ENCODE data around the gene ZDHHC14.
"Not testable (repeated sequence)": the region's sequence is repeated elsewhere in the genome, so short reads cannot be mapped to it uniquely, and the experiment has no call there.

Gene ZDHHC14

GRCh38 chr6:157443066-157443800 is 62.2 kb downstream of the ZDHHC14 start:
- no peak for DNase-seq (ENCODE audit: low read depth)

- DNase-seq (ENCODE audit: low read depth) = no peak
Observed at GRCh38 chr6:157445277-157446009, 64.5 kb downstream of the ZDHHC14 start.

DNA sequence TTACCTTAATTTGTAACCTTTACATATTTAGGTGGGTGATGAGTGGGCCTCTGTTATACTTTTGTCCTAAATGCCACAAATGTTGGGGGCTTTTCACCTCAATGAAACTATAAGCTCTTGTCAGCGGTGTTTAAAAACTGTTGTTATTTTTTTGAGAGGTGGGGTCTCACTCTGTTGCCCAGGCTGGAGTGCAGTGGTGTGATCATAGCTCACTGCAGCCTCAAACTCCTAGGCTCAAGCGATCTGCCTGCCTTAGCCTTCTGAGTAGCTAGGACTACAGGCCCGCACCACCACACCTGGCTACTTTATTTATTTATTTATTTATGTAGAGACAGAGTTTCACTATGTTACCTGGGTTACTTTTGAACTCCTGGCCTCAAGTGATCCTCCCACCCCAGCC is 66.7 kb downstream of the ZDHHC14 start:
- DNase-seq (ENCODE audit: low read depth) = no peak

DNA sequence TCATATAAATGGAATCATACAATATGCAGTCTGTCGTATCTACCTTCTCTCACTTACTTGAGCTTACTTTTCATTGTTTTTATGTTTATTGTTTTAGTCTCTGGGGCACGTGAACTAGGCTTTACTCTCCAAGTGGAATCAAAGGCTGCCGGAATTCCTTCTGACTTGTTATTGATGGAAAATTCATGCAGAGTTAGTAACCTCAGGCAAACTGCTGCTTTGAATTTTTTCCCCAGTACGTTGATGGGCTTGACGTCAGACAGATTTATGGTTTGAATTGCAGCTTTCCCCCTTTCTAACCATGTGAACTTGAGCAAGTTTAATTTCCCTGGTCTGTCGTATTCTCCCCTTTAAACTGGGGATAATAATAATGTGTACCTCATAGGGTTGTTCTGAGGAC is 68.6 kb downstream of the ZDHHC14 start:
- DNase-seq (ENCODE audit: low read depth) = no peak

DNA sequence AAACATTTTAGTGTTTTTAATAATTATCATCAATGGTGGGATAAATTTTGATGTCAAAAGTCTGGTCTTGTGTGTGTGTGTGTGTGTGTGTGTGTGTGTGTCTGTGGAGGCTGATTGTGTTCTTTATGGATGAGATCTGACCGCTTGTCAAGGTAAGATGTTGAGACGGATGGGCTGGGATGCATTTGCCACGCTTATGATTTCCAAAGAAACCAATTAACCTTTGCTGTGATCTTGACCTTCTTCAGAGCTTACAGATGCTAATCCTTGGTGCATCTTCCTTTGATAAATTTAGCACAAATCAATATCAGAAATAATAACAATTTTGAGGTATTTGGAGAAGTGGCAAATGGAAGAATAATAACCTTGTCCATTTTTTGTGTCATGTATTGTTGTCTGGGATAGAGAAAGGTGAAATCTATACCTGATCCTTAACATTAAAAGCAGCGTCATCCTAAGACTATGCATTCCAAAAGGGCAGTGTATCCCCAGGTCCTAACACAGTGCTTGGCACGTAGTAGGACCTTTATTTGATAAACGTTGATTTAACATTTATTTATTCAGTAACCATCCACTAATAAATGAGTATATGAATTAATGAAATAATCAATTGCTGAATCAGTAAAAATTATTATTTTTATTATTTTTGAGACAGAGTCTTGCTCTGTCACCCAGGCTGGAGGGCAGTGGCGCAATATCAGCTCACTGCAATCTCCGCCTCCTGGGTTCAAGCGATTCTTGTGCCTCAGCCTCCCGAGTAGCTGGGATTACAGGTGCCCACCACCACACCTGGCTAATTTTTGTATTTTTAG is 70.1 kb downstream of the ZDHHC14 start:
- no peak for DNase-seq (ENCODE audit: low read depth)

DNA sequence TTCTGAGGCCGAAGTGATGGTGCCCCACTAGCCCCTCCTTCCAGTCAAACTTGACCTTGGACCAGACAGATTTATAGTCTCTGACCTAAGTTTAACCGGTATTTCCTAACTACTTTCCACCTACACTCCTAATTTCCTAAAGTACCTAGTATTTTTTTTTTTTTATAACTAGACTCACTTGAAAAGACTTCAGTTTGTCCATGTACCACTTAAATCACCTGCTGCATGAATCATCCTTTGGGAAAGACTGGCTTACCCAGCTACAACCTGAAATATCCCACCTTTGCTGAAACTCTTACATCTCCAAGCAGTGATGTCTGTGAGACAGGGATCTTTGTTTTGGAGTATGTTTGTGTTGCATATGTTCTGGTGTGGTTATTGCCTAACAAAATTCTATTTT is 71.1 kb downstream of the ZDHHC14 start:
- no peak for DNase-seq (ENCODE audit: low read depth)

DNA sequence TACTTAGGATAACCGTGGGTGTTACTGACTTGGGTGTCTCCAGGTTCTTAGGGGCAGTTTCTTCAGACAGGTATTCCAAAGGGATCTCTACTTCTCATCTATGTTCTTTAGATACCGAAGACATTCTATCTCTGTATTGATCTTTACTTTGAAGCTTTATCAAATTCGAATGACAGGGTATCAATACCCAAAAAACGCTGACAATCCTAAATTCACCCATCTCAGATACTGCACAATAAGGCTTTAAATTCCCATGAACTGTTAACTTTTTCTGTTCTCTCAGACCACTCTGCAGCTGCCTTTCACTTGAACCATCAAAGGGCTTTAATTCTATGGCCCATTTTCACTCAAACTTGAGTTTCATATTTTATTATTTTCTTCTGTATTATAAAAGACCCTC is 72.1 kb downstream of the ZDHHC14 start:
- no peak for DNase-seq (ENCODE audit: low read depth)

DNA sequence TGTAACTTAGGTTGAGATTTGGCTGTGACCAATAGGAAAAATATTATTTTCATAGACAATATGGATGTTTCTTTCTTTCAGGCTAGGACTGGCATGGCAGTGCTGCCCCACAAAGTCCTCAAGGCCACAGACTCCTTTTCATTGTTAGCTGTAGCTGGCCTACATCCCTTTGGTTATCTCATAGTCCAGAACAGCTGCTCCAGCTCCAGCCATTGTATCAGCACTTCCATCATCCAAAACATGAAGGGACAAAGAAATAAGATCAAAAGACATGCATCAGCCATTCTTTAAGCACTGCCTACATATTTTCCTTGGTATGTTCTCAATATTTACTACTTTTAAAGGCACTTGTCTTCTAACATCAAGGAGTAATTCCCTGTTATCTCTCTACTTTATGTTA is 73.0 kb downstream of the ZDHHC14 start:
- no peak for DNase-seq (ENCODE audit: low read depth)

DNA sequence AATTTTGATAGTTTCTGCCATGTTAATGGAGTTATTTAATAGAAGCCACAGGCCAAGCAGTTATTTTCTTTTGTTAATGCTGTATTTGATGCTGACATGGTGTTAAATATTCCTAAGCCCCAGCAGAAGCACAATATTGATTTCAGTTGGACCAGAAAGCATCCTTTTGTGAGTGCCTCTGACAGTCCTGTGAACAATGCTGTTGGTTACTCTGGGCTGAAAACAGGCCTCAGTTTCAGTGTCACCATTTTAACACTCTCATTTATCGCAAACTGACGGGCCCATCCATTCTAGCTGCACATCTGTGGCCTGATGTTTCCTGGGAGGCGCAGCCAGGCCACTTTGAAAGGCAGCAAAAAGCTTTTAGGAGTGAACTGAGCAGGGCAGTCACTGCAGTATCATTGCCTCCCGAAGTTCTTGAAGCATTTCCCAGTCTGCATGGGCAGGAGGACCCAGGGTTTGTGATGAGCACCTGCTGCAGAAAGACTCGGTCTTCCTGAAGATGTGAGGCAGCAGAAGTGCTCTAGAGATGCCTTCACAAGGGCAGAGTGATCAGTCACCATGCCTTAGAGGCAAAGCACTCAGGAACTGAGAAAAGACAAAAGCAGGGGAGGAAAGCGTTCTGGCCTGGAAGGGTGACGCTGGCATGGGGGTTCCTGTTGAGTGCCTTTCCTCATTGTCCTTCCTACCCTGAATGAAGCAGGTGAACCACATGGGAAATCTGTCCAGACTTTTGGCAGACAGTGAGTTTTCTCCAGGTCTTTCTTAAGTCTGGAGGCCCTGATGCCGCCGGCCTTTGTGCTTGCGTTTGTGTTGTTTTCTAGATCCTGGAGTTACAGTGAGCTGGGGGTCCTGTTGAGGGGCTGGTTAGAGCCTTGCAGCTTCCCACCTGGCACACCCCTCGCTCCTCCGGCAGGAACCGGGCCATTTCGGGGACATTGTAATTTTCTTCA is 74.0 kb downstream of the ZDHHC14 start:
- no peak for DNase-seq (ENCODE audit: low read depth)

DNA sequence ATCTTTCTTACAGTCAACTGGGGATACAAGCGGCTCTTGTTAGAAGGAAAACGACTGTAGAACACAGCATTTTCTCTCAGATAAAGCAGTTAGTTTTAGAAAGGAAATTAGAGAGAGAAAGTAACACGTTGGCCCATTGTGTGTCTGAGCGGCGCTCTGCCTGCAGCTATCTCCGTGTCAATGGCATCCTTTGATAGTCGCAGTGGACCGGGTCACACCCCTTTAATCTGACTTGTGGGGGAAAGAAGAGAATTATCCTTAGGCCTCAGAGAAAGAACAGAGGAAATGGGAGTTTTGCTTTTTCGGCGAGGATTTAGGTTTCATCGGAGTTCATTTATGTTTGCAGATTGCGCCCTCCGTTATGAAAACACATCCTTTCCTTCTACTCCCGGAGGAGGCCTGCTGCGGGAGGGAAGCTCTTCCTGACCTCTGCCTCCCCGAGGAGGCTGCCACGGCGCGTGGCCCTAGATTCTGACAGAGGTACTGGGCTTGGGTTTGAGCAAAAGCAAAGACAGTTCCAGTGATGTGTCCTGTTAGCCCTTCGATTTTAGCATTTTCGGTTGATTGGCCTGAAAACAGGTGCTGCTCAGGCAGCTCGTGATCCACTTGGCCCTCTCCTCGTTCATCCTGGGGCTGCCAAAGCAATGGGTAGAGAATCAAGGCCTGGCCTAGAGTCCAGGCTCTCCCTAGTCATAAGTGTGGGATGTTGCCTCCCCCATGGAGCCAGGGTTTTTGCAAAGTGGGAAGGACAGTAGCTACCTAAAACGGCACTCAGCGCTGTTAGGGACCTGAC is 74.9 kb downstream of the ZDHHC14 start:
- no peak for DNase-seq (ENCODE audit: low read depth)

GRCh38 chr6:157456524-157456829 is 75.5 kb downstream of the ZDHHC14 start:
- DNase-seq (ENCODE audit: low read depth) = no peak

DNA sequence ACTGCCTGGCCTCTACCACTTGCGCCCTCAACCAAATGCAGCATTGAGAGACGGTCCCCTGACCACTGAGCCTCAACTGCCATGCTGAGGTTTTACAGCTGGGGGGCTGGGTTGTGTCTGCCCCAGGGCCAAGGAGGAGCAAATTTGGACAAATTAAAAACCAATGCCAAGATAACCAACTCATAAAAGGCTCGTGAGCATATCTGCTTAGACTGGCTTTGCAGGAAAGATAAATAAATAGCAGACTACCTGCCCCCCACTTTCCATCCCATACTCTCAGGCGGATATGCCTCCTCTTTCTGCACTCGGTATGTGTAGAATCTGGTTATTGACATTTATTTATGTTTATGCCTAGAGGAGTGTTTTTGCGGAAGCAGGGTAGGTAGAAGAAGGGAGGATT is 76.8 kb downstream of the ZDHHC14 start:
- no peak for DNase-seq (ENCODE audit: low read depth)

DNA sequence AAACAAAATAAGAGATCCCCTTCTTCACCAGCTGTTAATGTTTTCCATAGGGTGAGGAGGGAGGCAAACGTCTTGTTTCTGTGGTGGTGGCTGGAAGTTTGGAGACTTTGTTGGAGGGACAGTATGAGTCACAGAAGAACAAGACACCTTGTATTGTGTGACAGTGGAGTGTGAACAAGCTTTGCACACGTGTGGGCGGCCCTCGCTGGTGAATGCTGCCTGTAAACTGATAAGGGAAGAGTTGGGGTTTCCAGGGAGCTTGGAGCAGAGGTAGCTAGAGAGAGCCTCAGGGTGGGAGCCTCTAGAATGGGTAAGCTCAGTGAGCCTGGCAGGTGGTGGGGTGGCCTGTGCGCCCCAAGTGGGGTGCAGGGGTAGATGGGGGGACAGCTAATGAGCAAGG is 78.3 kb downstream of the ZDHHC14 start:
- DNase-seq (ENCODE audit: low read depth) = no peak

- no peak for DNase-seq (ENCODE audit: low read depth)
Observed at GRCh38 chr6:157460182-157460999, 79.4 kb downstream of the ZDHHC14 start.

DNA sequence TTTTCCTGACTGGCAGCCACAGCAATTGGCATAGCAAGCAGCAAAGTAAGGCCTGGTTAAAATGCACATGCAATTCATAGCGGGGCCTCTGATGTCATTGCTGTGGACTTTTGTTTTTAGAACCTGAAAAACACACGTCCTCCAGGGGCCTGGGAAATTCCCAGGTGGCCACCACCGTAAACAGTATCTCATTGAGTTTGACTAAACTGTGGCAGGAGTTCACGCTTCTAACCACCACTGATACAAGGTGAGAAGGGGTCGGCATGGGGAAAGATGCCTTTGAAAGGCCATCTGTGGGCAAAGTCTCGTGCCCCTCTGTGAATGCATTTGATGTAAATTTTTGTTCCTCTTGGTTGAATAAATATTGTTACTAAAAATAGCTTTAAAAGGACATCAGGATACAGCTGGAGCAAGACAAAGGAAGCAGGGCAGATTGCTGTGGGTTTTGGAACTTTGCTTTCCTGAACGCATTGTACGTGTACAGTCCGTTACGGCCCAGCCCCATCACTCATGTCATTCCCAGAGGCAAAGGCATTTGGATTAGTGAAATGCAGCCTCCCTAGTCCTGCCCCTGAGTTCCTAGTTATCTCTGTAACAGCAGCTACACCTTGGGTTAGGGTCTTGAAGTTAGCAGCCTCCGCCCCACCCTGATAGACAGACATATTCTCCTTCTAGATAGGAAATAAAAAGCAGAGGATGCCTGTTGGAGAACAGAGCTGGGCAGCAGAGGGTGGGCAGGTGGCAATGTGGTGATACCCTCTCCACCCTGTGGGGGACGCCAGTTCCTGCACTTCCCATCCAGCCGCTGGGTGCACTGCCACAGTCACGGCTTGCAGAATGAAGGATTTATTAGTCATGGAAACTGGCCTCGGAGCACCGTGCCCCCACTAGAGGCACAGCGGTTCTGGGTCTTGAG is 80.3 kb downstream of the ZDHHC14 start:
- DNase-seq (ENCODE audit: low read depth) = no peak

GRCh38 chr6:157462956-157463742 is 82.2 kb downstream of the ZDHHC14 start:
- DNase-seq (ENCODE audit: low read depth) = no peak

- not testable (repeated sequence) for DNase-seq (ENCODE audit: low read depth)
Observed at GRCh38 chr6:157463743-157464135, 82.7 kb downstream of the ZDHHC14 start.
